GM10248 (cell line): ENCODE results near the gene APOL1.
"Not testable (repeated sequence)": the region's sequence is repeated elsewhere in the genome, so short reads cannot be mapped to it uniquely, and the experiment has no call there.

Experiments
- CTCF ChIA-PET: fragments of 300-600 bp; sonication (Branson Sonifier 250); formaldehyde crosslinking; extraction: SDS; loops from one replicate; lab custom pipeline; 2021; ENCODE audit warnings: antibody characterized with exemption; lab: Yijun Ruan, JAX
- POLR2A ChIA-PET: fragments of 350-650 bp; sonication (Branson Sonifier 250); formaldehyde crosslinking; extraction: SDS; loops from one replicate; lab custom pipeline; 2020; ENCODE audit warnings: antibody characterized with exemption; lab: Yijun Ruan, JAX
- DNase-seq: peaks from one replicate; pipeline ENCODE4 v3.0.0; 2012; ENCODE audit errors: extremely low spot score
- CTCF ChIP-seq: IDR thresholded peaks from 2 replicates; pipeline ENCODE4 v1.5.1; 2012; ENCODE audit warnings: mild to moderate bottlenecking, low read depth; ENCODE audit errors: extremely low read depth, missing control alignments, control extremely low read depth

Gene APOL1

DNA sequence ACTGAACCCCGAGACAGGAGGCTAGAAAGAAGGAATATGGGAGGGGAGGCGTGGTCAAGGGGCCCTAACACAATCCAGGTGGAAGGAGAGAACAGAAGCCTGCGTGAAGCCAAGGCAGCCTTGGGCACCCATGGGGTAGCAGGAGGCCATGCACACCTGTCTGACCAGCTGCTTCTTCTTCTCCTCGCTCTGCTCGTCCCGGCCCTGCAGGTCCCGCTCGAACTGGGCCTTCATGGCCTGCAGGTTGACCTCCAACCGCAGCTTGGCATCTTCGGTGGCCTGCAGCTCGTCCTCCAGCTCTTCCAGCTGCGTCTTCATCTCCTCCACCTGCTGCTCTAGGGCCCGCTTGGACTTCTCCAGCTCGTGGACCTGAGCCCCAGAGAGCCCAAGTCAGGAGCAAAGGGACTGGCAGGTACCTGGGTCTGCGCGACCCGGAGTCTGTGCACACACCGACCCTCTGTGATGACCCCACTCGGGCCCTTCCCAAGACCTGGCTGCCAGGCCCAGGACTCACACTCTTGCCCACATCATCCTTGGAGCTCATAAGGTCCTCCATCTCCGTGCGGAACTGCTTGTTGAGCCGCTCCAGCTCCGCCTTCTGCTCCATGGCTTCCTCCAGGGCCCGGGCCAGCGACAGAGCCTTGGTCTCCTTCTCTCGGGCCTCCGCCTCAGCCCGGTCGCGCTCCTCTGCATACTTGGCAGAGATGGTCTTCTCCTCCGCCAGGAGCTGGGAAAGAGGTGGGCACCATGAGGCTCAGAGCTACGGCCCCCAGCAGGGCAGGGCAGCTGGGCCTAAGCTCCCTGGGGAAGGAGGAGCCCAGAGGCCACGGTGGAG lies 35.9 kb downstream of the APOL1 start:
- POLR2A ChIA-PET: interaction anchor here (1.1 kb wide), 1 partner anchor 11 kb away, joined by 3 read pairs; no protein-coding TSS in a partner anchor

GRCh38 chr22:36289406-36289870 lies 36.5 kb downstream of the APOL1 start:
- no peak for DNase-seq
- ChIA-PET CTCF (interaction anchor here (1.6 to 6.8 kb wide), 3 partner anchors 11 to 51 kb away, joined by 3 to 84 read pairs (median 19); no protein-coding TSS in a partner anchor), POLR2A (interaction anchor here (1.1 kb wide), 1 partner anchor 12 kb away, joined by 3 read pairs; no protein-coding TSS in a partner anchor)
- TF ChIP-seq CTCF: no peak

More for the DNA sequence above, 35.9 kb downstream of the APOL1 start:
- TF ChIP-seq CTCF: no peak
- CTCF ChIA-PET: interaction anchor here (1.3 to 6.8 kb wide), 4 partner anchors 12 to 51 kb away, joined by 3 to 84 read pairs (median 12); no protein-coding TSS in a partner anchor
- DNase-seq: no peak

GRCh38 chr22:36289948-36290371 lies 37.0 kb downstream of the APOL1 start:
- CTCF ChIA-PET: interaction anchor here (2.5 to 6.8 kb wide), 2 partner anchors 11 to 15 kb away, joined by 19 to 84 read pairs; no protein-coding TSS in a partner anchor
- POLR2A ChIA-PET, DNase-seq: not testable (repeated sequence)

- POLR2A ChIA-PET, DNase-seq: not testable (repeated sequence)
- CTCF ChIA-PET: interaction anchor here (6.8 kb wide), 1 partner anchor 16 kb away, joined by 84 read pairs; no protein-coding TSS in a partner anchor
Observed at GRCh38 chr22:36290391-36291075, 37.6 kb downstream of the APOL1 start.

- ChIA-PET CTCF (interaction anchor here (1.1 to 4.4 kb wide), 4 partner anchors 9 to 178 kb away, joined by 4 to 26 read pairs (median 18); no protein-coding TSS in a partner anchor), POLR2A (interaction anchor here (0.6 kb wide), 1 partner anchor 341 kb away, joined by 5 read pairs; no protein-coding TSS in a partner anchor)
- no peak for TF ChIP-seq CTCF
- no peak for DNase-seq
Observed at GRCh38 chr22:36291831-36292740, 39.2 kb downstream of the APOL1 start.

GRCh38 chr22:36292823-36293530 lies 40.0 kb downstream of the APOL1 start:
- POLR2A ChIA-PET: no interaction called here
- CTCF ChIA-PET: interaction anchor here (0.9 to 4.4 kb wide), 8 partner anchors 8 to 217 kb away, joined by 3 to 26 read pairs (median 4); no protein-coding TSS in a partner anchor
- DNase-seq: no peak
- TF ChIP-seq CTCF: no peak
